Neural crest cell (in vitro differentiated cells): ENCODE results near the gene CSTF3. TPM values are rescaled to one million over a fixed set of nuclear protein-coding genes. Genes with fewer than 3 reads are reported as not detected.
"Not testable (repeated sequence)": the region's sequence is repeated elsewhere in the genome, so short reads cannot be mapped to it uniquely, and the experiment has no call there.

ENCODE experiments used
- DNase-seq: peaks from one replicate; pipeline ENCODE4 v3.0.0; 2021; ENCODE audit warnings: low read depth, mixed read lengths, low spot score
- H3K27ac Mint-ChIP-seq: one replicate; pipeline ENCODE4 v1.8.0; 2021; ENCODE audit warnings: mild to moderate bottlenecking, mixed read lengths; ENCODE audit not compliant: unreplicated experiment
- H3K27me3 Mint-ChIP-seq: 2 replicates; pipeline ENCODE4 v1.8.0; 2021; ENCODE audit warnings: low read depth, mild to moderate bottlenecking, mixed read lengths
- H3K36me3 Mint-ChIP-seq: 2 replicates; pipeline ENCODE4 v1.8.0; 2021; ENCODE audit warnings: low read depth, mild to moderate bottlenecking, mixed read lengths
- H3K4me1 Mint-ChIP-seq: 2 replicates; pipeline ENCODE4 v1.8.0; 2021; ENCODE audit warnings: mixed read lengths
- H3K4me3 Mint-ChIP-seq: one replicate; pipeline ENCODE4 v1.8.0; 2021; ENCODE audit warnings: mild to moderate bottlenecking, mixed read lengths
- H3K9me3 Mint-ChIP-seq: 2 replicates; pipeline ENCODE4 v1.8.0; 2021; ENCODE audit warnings: mixed read lengths
- total RNA-seq: library from RNA; stranded (reverse); gene quantifications from 2 replicates; pipeline ENCODE4 v1.2.1, GENCODE V29; 2021
- TF ChIP-seq, protein P1 (sequence below): fragments of 200-600 bp; sonication (generic); conservative IDR thresholded peaks from 2 replicates; pipeline ENCODE4 v1.5.0; 2021; ENCODE audit warnings: antibody characterized with exemption, mild to moderate bottlenecking

Gene CSTF3
- total RNA-seq, 1 donor from 2014 or later = 72.1 TPM

DNA sequence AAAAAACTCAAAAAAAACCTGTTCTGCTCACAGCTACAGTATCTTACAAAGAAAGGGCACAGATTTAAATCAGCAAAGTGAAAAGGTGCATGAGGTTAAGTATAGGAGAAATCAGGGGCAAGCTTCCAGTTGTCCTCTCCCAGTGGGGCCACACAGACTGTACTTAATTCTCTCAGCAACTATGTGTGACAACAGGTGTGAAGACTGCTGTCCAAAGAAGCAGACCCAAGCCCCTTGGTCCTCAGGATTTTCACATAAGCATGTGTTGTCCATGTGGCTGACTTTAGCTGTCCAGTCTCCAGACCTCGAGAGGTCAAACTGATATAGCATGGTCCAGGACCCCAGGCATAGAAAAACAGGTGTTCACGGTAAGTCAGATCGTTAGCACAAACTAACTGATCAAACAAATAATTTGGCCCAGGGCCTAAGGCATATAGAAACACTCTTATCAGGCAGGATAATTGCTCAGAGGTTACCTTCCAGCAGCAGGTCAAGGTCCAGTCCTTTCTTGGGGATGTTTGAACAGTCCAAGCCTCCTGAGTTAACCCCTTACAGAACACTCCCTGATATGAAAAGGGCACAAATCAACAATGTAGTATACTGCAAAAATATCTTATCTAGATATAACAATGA is 21.1 kb upstream of the CSTF3 start:
- no peak overlapping the region for H3K27ac Mint-ChIP-seq
- H3K36me3 Mint-ChIP-seq = no peaks in the 10 kb centered on the region
- H3K27me3 Mint-ChIP-seq = no peaks in the 10 kb centered on the region
- no peak overlapping the region for H3K4me3 Mint-ChIP-seq
- H3K9me3 Mint-ChIP-seq = peaks cover 2% of the 10 kb centered on the region
- no peak for DNase-seq
- no peaks in the 10 kb centered on the region for H3K4me1 Mint-ChIP-seq
- TF ChIP-seq, protein P1, sequence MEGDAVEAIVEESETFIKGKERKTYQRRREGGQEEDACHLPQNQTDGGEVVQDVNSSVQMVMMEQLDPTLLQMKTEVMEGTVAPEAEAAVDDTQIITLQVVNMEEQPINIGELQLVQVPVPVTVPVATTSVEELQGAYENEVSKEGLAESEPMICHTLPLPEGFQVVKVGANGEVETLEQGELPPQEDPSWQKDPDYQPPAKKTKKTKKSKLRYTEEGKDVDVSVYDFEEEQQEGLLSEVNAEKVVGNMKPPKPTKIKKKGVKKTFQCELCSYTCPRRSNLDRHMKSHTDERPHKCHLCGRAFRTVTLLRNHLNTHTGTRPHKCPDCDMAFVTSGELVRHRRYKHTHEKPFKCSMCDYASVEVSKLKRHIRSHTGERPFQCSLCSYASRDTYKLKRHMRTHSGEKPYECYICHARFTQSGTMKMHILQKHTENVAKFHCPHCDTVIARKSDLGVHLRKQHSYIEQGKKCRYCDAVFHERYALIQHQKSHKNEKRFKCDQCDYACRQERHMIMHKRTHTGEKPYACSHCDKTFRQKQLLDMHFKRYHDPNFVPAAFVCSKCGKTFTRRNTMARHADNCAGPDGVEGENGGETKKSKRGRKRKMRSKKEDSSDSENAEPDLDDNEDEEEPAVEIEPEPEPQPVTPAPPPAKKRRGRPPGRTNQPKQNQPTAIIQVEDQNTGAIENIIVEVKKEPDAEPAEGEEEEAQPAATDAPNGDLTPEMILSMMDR = no peak

DNA sequence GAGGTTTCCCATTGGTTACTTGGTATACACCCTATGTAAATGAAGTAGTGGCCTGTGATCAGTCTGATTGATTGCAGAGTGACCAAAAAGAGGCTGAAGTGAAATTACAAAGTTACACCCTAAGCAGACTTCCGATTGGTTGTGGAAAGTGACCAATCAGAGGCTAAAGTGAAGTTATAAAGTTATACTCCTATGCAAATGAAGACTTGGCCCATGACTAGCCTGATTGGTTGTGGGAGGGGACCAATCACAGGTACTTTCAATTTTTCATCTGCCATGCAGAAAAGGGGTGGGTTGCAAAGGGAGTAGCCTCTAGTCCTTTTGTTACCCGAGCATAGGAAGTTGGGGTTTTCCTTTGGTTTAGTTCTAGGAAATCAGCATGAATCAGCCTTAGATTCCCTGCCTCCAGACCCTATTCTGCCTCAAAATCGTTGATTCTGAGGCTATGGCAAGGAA is 18.1 kb upstream of the CSTF3 start:
- Mint-ChIP-seq H3K27ac (no peak overlapping the region), H3K4me1 (no peaks in the 10 kb centered on the region), H3K36me3 (no peaks in the 10 kb centered on the region), H3K9me3 (peaks cover 4% of the 10 kb centered on the region), H3K27me3 (no peaks in the 10 kb centered on the region), H3K4me3 (no peak overlapping the region)
- TF ChIP-seq, protein P1 = no peak
- no peak for DNase-seq

- no peak overlapping the region for H3K27ac Mint-ChIP-seq
- peaks cover 6% of the 10 kb centered on the region for H3K9me3 Mint-ChIP-seq
- no peak for DNase-seq
- H3K4me3 Mint-ChIP-seq = no peak overlapping the region
- H3K36me3 Mint-ChIP-seq = no peaks in the 10 kb centered on the region
- no peaks in the 10 kb centered on the region for H3K27me3 Mint-ChIP-seq
- TF ChIP-seq, protein P1 = no peak
- H3K4me1 Mint-ChIP-seq = no peaks in the 10 kb centered on the region
Measured at GRCh38 chr11:33178443-33179180, 17.3 kb upstream of the CSTF3 start.

- no peak for DNase-seq
- no peak overlapping the region for H3K27ac Mint-ChIP-seq
- TF ChIP-seq, protein P1 = no peak
- H3K4me1 Mint-ChIP-seq = no peaks in the 10 kb centered on the region
- no peaks in the 10 kb centered on the region for H3K27me3 Mint-ChIP-seq
- no peak overlapping the region for H3K4me3 Mint-ChIP-seq
- H3K9me3 Mint-ChIP-seq = peaks cover 6% of the 10 kb centered on the region
- no peaks in the 10 kb centered on the region for H3K36me3 Mint-ChIP-seq
Measured at GRCh38 chr11:33177676-33178336, 16.5 kb upstream of the CSTF3 start.

DNA sequence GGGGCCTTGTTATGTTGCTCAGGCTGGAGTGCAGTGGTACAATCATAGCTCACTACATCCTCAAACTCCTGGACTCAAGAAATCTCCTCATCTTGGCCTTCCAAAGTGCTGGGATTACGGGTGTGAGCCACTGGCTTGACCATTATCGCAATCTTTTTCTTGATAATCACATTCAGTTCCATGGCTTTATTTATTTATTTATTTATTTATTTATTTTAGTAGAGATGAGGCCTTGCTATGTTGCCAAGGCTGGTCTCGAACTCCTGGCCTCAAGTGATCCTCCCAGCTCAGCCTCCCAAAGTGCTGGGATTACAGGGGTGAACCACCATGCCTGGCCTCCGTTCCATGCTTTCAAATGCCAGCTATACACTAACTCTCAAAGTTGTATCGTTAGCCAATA is 15.5 kb upstream of the CSTF3 start:
- H3K9me3 Mint-ChIP-seq, H3K4me3 Mint-ChIP-seq, H3K36me3 Mint-ChIP-seq, DNase-seq, H3K4me1 Mint-ChIP-seq, H3K27ac Mint-ChIP-seq, H3K27me3 Mint-ChIP-seq: not testable (repeated sequence)

DNA sequence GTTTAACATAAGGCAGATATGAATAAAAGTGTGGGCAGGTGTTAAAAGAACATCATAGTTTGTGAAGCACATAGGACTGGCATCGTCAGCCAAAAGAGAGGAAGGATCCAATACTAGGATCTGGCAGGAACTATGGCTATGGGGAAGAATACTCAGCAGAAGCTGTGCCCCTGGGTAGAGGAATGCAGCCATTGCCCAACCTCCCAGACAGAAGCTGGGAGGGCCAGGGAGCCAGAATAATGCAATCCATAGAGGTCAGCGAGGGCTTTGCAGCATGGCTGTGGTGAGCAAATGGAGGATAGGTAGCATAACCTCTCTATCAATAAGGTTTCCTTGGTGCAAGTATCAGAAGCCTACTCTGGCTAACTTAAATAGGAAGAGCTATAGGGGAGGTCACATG is 11.7 kb upstream of the CSTF3 start:
- Mint-ChIP-seq H3K4me3 (no peak overlapping the region), H3K9me3 (peaks cover 3% of the 10 kb centered on the region), H3K27ac (no peak overlapping the region), H3K36me3 (no peaks in the 10 kb centered on the region), H3K4me1 (peaks cover 11% of the 10 kb centered on the region), H3K27me3 (no peaks in the 10 kb centered on the region)
- TF ChIP-seq, protein P1 = no peak
- no peak for DNase-seq
